DMS 273 (cell line): ENCODE results near the gene C2orf81.
A peak's percentile ranks its signal among the peaks of the same experiment; 100 is the strongest.

ENCODE experiments used
- DNase-seq: peaks from one replicate; lab custom pipeline; 2025; ENCODE audit not compliant: unreplicated experiment; lab: John Stamatoyannopoulos, UW

C2orf81 gene

DNA sequence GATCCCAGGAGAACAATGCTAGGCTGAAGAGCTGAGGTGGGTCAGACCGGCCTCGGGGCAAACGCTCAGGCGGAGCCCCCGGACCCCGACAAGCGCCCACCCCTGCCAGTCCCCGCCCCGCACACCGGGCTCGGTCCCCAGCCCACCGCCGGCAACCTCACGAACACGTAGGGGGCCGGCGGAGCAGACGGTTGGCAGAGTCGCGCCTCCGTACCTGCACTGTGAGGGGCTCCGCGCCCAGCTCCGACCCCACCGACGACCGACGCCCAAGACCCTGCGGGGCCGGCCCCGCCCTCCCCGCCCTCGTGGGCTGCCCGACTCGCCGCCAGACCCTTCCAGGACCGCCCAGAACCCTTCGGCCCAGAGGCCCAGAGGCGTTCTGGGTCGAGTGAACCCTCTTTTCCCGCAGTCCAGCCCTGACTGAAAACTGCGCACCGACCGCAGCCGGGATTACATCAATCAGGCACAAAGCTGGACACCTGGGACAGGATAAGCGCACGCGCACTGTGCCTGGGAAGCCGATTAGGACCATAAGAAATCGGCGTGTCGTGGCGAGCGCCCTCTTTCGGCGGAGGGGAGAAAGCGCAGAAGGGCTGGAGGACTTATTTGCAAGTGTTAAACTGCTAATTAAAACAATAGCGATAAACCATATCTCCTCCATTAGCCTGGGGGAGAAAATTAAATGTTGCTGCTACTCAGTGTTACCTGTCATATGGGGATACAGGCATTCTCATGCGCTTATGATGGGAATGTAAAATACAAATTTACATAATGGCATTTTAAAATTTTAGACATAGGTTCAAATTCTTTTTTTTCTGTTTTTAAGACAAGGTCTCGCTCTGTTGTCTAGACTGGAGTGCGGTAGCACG is 29.6 kb downstream of the C2orf81 start:
- peak; percentile 96 for DNase-seq

DNA sequence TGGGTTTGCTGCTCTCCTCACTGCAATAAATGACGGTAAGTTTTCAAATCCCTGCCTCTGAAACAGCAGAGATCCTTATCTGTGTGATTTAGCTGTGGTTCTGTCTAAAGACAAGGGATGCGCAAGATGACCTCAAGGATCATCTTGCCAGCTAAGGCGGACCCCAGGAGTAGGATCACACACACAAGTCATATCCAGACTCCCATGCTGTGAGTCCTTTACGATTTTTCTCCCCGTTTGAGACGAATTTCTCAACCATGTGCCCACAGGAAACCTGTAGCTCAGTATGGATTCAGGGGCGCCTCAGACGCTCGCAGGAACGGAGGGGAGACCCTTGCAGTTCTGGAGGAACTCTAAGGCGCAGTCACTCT is 30.2 kb downstream of the C2orf81 start:
- peak; percentile 66 for DNase-seq

DNA sequence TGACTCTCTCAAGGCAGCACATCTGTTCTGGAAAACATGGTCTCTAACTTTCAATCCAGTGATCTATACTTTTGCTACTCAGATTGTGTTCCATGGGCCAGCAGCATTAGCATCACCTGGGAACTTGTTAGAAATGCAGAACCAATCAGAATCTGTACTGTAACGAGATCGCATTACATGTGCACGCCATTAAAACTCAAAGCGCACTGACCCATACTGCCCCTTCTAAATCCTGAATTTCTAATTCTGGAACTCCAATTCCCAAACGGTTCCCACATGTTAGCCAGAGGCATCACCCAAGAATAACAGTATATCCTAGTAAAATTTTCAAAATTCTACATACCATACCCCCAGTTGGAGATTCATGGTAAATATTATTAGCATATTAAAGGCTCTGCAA is 30.8 kb downstream of the C2orf81 start:
- no peak for DNase-seq

DNA sequence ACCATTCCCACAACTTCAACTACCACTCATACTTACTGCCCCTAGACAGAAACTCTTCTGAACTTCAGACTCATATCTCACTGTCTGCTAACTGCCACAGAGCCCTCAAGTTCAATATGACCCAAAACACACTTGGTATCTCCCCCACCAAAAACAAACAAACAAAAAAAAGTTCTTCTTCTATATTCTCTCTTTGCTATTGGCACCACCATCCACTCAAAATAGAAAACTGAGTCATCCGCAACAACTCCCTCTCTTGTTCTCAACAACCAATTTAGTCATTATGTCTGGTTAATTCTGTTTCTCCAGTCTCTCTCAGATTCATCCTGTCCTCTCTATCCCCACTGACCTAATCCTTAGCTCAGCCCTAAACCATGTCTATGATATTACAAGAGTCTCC is 34.1 kb downstream of the C2orf81 start:
- DNase-seq, result no peak

DNA sequence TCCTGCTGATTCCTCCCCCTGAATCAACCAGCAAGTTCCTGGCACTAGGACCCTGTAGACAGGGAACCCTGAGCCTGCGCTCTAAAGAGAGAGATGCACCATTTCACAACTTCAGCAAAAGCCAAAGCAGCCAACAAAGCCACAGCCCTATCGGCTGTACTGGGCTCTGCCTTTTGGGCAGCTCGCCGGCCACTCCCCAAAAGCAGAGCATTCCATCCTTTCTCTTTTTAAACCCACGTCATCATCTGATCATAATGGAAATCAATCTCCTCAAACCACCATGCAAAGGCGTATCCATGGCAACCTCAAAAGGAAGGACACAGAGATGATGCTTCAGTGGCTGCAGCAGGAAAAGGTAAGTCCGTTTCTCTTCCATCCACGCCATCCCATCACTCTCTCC is 36.0 kb downstream of the C2orf81 start:
- no peak for DNase-seq

DNA sequence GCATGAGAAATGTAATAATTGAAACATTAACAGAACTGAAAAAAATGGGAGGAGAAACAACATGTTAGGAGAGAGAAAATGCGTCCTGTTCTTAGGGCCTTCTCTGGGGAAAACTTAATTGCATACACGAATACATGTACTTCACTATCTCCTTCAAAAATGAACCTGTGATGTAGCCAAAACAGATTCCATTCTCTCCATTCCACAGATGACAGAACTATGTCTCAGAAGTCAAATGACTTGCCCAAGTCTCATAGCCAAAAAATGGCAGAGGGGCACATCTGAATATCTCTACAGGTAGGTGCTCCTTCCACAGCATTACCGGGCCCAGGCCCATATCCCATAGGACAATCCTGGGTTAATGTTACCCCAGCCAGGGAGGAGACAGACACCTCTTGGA is 37.4 kb downstream of the C2orf81 start:
- no peak for DNase-seq

DNA sequence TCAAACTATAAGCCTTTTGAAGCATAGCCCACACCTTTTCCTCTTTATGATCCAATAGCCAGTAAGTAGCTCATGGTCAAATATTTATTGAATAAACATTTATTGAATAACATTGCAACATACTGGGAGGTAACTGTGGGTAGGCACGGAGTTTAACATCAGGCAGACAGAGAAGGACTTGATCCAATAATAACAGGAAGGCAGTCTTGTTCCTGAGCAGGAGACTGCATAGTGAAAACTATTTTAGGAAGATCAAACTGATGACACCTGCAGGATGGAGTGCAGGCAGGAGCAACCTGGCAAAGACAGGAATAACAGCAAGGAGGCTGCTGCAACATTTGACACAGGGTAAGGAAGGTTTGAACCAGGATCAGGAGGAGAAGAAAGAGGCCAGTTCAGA is 38.2 kb downstream of the C2orf81 start:
- no peak for DNase-seq

DNA sequence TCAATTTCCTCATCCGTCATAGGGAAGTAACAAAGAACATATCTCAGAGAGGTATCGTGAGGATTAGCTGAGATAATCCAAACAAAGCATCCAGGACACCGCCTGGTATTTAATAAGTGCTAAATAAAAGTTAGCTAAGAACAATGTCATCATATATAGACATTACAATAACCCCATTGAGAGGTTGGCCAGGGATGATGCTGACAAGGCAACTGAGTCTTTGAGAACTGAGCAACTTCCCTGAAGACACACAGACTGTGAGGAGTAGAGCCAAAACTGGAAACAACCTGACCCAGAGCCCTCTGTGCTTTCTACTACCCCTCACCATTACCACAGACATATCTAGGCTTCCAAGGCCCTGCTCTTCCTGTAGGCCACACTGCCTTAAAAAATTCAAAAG is 39.7 kb downstream of the C2orf81 start:
- DNase-seq, result no peak

DNA sequence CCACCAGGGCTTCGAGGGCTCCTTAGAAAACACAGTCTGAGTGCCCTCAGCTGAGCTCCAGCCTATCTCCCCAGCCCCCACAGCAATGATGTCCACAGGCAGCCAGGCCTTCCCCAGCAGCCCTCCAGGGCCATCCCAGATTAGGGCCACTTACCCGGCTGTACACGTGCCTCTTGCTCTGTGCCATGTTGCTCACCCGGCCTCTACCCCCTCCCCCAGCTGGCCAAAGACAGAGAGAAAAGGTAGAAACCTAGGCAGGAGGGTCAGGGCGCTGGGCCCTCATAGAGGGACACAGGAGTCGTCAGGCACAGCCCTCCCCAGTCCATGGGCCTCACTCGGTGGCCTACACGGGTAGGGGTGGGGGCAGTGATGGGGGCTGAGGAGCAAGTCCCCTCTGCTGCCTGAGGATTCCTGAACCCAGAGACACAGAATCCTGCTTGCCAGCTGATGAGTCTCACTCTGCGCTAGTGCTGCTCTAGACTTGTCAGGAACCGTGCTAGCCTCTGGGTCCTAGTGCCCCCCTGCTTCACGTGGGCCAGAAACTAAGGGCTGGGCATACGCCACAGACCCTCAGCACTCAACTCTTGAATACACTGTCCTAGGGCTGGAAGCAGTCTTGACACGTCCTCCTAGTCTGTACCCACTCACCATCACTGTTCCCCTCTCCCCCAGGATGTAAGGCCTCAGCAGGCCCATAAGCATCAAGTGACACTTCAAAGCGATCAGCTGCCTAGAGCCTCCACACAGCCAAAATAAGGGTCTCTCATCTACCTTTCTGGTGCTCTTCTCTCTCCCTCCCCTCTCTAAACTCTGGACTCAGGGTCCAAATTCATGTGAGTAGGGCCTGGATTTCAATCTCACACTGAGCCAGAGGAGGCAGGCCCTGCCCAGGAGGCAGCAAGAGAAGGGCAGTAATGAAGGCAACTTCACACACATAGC is 41.3 kb downstream of the C2orf81 start, which contains the start of gene DCTN1:
Gene DCTN1 (minus strand): TSS at position 461 of the 939 bp plus-strand sequence. CDS start 274 bp downstream, at position 187.
- peak; percentile 51 for DNase-seq

DNA sequence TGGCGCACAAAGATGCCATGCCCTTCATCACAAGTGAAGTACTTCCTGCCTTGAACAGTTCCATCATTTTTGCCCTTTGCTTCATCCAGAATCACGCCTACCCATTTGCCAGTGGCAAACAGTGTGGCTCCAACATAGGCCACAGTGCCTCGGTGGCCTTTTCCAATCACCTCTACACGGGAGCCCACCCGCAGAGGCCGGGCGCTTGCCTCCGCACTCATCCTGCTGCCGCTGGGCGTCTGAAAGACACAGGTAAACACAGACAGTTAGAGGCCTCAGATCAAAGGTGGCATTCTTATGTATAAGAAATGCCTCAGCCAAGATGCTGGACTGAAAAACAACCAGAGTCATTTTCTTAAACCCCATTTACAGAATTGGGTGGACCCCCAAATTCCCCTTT is 43.4 kb downstream of the C2orf81 start:
- DNase-seq, result no peak

DNA sequence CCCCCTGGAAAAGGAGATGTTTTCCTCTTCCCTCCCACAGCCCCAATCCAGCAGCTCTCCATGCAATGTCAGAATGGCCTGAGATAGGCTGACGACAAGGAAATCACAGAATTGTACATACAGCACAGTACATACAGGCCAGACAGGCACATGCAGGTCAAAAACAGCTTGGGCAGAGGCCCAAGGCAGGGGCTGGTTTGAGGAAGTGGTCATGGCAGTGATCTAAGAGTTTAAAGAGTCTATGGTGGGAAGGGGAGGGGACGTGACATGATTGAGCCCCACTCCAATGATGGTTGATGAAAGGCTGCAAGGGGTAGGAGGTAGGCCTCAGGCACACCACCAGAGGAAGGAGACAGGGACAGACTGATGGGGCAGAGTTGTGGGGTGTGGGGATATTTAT is 45.6 kb downstream of the C2orf81 start:
- DNase-seq, result no peak

DNA sequence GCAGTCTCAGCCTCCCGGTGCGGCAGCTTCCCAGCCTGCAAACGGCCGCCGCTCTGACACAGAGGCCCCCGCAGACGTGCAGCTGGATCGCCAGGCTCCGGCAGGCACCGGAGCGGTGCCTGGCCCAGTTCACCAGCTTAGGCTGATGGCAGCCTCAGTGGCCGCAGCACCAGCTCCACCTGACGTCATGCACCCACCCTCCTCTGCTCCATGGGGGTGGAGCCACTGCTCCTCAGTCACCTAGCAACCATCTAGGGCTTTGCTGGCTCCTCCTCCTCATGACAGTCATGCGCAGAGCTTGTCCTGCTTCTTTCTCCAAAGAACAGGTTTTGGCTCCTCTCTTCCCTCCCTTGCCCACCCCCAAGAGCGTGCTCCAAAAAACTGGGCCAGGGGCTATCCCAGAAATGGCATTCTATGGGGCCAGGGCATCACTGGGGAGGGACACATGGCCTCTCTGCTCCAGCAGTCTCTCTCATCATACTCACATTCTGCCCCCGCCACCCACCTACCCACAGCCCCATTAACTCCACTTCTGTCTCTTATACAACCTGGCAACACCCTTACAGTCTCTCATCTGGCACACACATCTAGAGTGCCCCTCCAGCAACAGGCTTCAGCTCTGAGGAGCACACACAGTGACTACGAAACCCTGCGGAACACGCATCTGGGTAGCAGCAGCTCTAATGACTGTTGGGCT is 46.8 kb downstream of the C2orf81 start:
- DNase-seq, result peak; percentile 88

DNA sequence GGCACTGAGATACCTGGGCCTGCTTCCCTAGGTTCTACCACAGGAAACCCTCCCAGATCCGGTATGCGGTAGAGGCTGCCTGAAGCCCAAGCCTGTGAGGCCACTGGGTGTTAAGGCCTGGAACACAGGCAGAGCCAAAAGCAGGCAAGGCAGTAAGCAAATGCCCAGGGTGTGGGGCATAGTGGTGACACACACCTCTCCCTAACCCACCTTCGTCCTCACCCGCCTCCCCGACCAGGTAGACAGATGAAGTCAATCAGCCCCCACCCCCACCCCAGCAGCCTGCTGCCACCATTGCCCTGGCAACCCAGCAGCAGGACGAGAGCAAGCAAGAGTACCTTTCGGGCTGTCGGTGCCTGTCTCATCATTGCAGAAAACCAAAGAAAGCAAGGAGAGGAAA is 47.4 kb downstream of the C2orf81 start:
- no peak for DNase-seq

DNA sequence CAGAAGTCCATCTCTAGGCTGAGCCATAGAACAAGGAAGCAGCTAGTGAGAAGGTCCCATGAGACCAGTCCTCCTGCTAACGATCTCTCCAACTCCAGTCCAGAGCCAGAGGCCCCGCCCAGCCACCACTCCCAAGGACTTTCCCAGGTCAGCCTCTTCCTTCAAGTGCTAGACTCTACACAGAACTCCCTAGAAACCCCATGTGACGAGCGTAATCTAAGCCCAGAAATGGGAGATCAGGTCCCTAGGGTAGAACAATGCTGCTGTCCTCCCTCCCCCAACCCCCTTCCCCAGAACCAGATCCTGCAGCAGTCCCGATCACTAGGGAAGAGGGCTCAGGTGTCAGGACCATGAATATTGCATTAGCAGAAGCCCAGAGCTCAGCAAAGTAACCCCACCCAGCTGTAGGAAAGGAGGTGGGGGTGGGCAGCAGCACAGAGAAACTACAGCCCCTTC is 48.2 kb downstream of the C2orf81 start:
- peak; percentile 56 for DNase-seq

DNA sequence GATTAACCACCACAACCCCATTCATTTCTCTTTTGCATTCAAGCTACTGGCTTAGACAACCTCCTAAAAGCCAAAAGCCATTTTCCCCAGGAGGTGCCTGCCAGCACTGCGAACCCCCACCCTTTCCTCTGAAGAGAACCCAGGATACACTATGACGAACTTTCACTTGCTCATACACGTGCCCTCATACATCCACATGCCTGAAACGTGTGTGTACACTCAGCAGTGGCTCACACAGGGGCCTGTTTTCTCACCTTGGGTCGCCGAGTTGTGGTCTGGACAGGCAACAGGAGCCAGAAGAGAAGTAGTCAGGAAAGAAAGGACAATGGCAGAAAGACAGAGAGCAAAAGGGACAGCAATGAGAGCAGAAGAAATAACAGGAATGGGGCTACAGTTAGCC is 48.7 kb downstream of the C2orf81 start:
- no peak for DNase-seq

DNA sequence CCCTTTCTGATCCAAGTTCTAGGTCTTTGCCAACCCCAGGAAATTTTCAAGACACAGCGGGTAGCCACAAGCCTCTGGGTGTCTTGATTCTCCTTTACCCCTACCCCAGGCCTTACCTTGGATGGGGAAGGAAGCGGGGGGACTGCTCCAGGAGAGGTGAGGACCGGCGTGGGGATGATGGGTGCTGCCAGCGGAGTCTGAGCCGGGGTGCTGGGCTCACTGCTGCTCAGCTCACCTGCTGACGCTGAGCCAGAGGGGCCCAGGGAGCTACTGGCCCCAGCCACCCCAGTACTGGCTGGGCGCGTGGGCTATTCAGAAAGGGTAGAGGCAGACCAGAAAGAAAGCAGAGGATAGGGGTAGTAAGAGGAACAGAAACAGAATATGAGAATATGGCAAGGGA is 50.0 kb downstream of the C2orf81 start:
- DNase-seq, result no peak

DNA sequence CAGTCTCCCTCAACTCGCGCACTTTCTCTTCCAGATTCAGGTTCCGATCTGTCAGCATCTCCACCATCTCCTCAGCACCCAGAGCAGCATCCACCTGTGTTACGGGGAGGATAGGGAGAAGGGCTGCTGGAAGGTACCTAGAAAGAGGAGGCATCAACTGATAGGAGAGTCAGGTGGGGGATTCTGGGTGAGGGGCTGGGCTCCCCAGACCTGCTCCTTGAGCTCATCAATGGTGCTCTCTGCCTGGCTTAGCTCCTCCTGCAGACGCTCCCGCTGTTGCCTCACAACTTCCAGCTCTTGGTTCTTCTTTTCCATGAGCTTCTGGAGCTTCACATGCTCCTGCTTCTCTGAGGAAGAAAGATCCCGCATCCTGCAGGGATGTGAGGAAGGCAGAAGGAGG is 51.4 kb downstream of the C2orf81 start:
- no peak for DNase-seq

DNA sequence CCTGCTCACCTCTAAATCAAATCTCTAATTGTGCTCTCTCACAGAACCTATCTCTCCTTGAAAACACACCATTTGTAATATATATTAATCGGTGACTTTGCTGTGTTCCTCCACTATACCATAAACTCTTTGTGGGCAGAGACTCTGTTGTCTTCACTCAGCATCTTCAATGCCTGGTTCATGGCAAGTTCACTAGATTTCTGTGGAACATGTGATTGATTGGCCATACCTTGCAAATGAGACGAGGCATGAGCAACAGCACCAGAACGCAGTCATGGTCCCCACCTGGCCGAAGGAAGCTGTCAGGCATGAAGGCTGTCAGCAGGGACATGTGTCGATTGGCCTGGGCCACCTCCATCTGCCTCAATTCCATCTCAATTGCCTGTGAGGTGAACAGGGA is 52.9 kb downstream of the C2orf81 start:
- no peak for DNase-seq

DNA sequence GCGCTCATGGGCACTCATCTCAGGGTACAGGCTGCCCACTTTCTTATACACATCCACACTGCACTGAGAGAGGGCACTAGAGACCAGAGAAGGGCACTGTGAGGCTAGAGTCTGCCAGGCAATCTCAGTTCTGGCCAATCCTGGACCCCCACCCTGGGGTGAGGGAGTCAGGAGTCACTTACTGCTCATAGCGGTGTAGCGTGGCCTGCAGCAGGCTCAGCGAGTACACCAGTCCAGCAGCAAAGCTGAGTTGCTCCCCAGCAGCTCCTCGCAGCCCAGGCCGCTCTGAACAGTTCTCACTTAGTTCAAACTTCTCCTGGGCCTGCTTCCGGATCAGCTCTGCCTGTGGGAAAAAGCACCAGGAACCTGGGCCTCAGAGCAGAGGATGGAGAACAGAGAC is 53.6 kb downstream of the C2orf81 start:
- DNase-seq, result no peak

DNA sequence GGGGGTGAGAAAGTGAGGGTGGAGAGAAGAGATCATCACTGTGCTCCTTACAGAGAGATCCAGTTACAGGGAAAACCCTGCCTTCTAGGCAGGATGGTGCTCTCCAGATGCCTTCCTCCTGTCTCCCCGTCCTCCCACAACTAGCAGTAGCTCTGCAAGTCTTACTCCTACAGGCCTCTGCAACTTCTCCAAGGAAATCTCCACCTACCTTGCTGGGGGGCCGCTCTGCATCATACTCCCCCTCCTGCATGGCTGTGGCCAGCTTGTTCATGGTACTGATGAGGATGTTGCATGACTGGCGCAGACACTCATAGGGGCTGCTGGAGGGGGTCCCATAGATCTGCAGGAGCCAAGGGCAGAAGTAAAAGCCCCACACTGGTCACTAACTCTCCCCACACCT is 55.4 kb downstream of the C2orf81 start:
- no peak for DNase-seq
